HepG2 (cell line): Measurements from ENCODE around the gene NET1.

Experiments used
- EP300 ChIP-seq, 3 experiments: sonication (generic) in 1 of 3; formaldehyde crosslinking in 1 of 3; IDR thresholded peaks; 2 replicates each; pipeline versions ENCODE4 v1.5.1 to v1.6.1; 2011 to 2020; ENCODE audit warnings: low read depth in 2 of 3, low read length in 2 of 3, borderline replicate concordance in 1 of 3, improper control_type of control experiment in 1 of 3, mild to moderate bottlenecking in 1 of 3, missing genetic modification reagents in 1 of 3, moderate library complexity in 1 of 3
- HDAC6 ChIP-seq: fragments of 200-600 bp; sonication (generic); IDR thresholded peaks from 2 replicates; pipeline ENCODE4 v1.7.0; 2017; ENCODE audit warnings: mild to moderate bottlenecking, antibody characterized with exemption, low read length, low read depth
- MEIS2 ChIP-seq: sonication (generic); formaldehyde crosslinking; IDR thresholded peaks from 2 replicates; pipeline ENCODE4 v1.9.0; 2021; ENCODE audit warnings: mild to moderate bottlenecking, missing genetic modification reagents
- POLR2A ChIP-seq, 2 experiments: IDR thresholded peaks; 2 replicates each; pipeline ENCODE4 v1.6.1; 2011; ENCODE audit warnings: low read depth in 2 of 2, low read length in 2 of 2, mild to moderate bottlenecking in 1 of 2, moderate library complexity in 1 of 2; ENCODE audit not compliant: insufficient read depth in 1 of 2
- RFX1 ChIP-seq: fragments of 450-650 bp; IDR thresholded peaks from 2 replicates; pipeline ENCODE4 v1.6.1; 2017
- SP1 ChIP-seq, 2 experiments: fragments of 450-650 bp in 1 of 2; sonication (generic) in 1 of 2; formaldehyde crosslinking in 1 of 2; IDR thresholded peaks; 2 replicates each; pipeline versions ENCODE4 v1.4.0 to v1.6.1; 2016 to 2020; ENCODE audit warnings: missing genetic modification reagents in 1 of 2
- ZNF350 ChIP-seq: sonication (generic); formaldehyde crosslinking; IDR thresholded peaks from 2 replicates; pipeline ENCODE4 v1.4.0; 2020; ENCODE audit warnings: mild to moderate bottlenecking, low read depth, missing genetic modification reagents, borderline replicate concordance
- ZNF841 ChIP-seq: sonication (generic); formaldehyde crosslinking; IDR thresholded peaks from 2 replicates; pipeline ENCODE4 v1.8.1; 2023; ENCODE audit warnings: missing genetic modification reagents, borderline replicate concordance
- TF ChIP-seq, protein P1 (sequence below): sonication (generic); formaldehyde crosslinking; IDR thresholded peaks from 2 replicates; pipeline ENCODE4 v1.5.0; 2020; ENCODE audit warnings: mild to moderate bottlenecking, missing genetic modification reagents, moderate library complexity
- TF ChIP-seq, protein P2 (sequence below): sonication (generic); formaldehyde crosslinking; IDR thresholded peaks from 2 replicates; pipeline ENCODE4 v1.4.0; 2020; ENCODE audit warnings: missing genetic modification reagents

DNA sequence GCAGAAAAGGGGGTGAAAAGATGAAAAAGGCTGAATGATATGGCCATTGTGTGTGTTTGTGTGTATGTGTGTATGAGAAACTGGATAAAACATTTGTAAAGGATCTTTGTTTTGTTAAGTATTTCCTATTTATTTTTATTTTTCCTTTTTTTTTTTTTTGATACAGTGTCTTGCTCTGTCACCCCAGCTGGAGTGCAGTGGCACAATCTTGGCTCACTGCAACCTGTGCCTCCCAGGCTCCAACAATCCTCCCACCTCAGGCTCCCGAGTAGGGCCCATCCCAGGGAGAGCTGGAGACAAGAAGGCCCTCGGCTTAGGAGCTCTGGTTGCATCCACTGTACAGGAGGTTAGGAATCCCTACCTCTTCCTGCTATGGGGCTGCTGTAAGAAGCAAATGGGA is 93.9 kb downstream of the NET1 start:
- no peak for TF ChIP-seq POLR2A (IDR thresholded peaks at IDR 0.05; ENCODE audit: insufficient read depth in 1 of 2, low read depth in 2 of 2, low read length in 2 of 2)
- no peak for TF ChIP-seq SP1 (IDR thresholded peaks at IDR 0.05)
- TF ChIP-seq SP1 (CRISPR knock-in tag; IDR thresholded peaks at IDR 0.05) = no peak
- TF ChIP-seq, protein P1, sequence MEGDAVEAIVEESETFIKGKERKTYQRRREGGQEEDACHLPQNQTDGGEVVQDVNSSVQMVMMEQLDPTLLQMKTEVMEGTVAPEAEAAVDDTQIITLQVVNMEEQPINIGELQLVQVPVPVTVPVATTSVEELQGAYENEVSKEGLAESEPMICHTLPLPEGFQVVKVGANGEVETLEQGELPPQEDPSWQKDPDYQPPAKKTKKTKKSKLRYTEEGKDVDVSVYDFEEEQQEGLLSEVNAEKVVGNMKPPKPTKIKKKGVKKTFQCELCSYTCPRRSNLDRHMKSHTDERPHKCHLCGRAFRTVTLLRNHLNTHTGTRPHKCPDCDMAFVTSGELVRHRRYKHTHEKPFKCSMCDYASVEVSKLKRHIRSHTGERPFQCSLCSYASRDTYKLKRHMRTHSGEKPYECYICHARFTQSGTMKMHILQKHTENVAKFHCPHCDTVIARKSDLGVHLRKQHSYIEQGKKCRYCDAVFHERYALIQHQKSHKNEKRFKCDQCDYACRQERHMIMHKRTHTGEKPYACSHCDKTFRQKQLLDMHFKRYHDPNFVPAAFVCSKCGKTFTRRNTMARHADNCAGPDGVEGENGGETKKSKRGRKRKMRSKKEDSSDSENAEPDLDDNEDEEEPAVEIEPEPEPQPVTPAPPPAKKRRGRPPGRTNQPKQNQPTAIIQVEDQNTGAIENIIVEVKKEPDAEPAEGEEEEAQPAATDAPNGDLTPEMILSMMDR (CRISPR knock-in tag) = no peak
- TF ChIP-seq EP300 (IDR thresholded peaks at IDR 0.05; ENCODE audit: low read depth in 2 of 2, low read length in 2 of 2) = no peak
- no peak for TF ChIP-seq EP300 (CRISPR knock-in tag; IDR thresholded peaks at IDR 0.05; ENCODE audit: borderline replicate concordance)
- TF ChIP-seq, protein P2, sequence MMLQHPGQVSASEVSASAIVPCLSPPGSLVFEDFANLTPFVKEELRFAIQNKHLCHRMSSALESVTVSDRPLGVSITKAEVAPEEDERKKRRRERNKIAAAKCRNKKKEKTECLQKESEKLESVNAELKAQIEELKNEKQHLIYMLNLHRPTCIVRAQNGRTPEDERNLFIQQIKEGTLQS = no peak
- no peak for TF ChIP-seq ZNF350 (CRISPR knock-in tag)
- TF ChIP-seq MEIS2 (CRISPR knock-in tag) = no peak
- no peak for TF ChIP-seq RFX1
- TF ChIP-seq HDAC6 = no peak
- TF ChIP-seq ZNF841 (CRISPR knock-in tag) = no peak
